GM23338 (cell line): ENCODE measurements around the gene TBC1D16. TPM values are rescaled to one million over a fixed set of nuclear protein-coding genes. Genes with fewer than 3 reads are reported as not detected.

Experiments used
- ATAC-seq: fragments of 200-7000 bp; cut with Tn5 transposase; 3 replicates; pipeline ENCODE4 v1.9.1; 2020
- DNase-seq: peaks from one replicate; pipeline ENCODE4 v3.0.0-alpha.2; 2015; ENCODE audit warnings: low spot score
- H2AFZ ChIP-seq: fragments of 200-600 bp; sonication (generic); 2 replicates; pipeline ENCODE4 v1.8.0; 2016; ENCODE audit warnings: antibody characterized with exemption, mild to moderate bottlenecking, moderate library complexity
- H3F3A ChIP-seq: fragments of 200-600 bp; sonication (generic); replicated peaks from 2 replicates; pipeline ENCODE4 v1.8.0; 2017; ENCODE audit warnings: antibody characterized with exemption, mixed run types, low read depth
- H3K27ac ChIP-seq: fragments of 200-600 bp; sonication (generic); 2 replicates; pipeline ENCODE4 v1.6.1; 2016; ENCODE audit warnings: low read depth
- H3K27me3 ChIP-seq: fragments of 200-600 bp; sonication (generic); 2 replicates; pipeline ENCODE4 v1.8.0; 2016; ENCODE audit warnings: mild to moderate bottlenecking, mixed run types, moderate library complexity; ENCODE audit not compliant: insufficient read depth
- H3K36me3 ChIP-seq: fragments of 200-600 bp; sonication (generic); 2 replicates; pipeline ENCODE4 v1.8.0; 2016; ENCODE audit warnings: mild to moderate bottlenecking; ENCODE audit not compliant: insufficient read depth
- H3K4me1 ChIP-seq: fragments of 200-600 bp; sonication (generic); 2 replicates; pipeline ENCODE4 v1.8.0; 2016; ENCODE audit warnings: mild to moderate bottlenecking, moderate library complexity; ENCODE audit not compliant: insufficient read depth
- H3K4me2 ChIP-seq: fragments of 200-600 bp; sonication (generic); 2 replicates; pipeline ENCODE4 v1.7.1; 2017; ENCODE audit warnings: mixed run types
- H3K4me3 ChIP-seq: fragments of 200-600 bp; sonication (generic); 2 replicates; pipeline ENCODE4 v1.6.1; 2016; ENCODE audit warnings: mixed run types
- H3K79me2 ChIP-seq: fragments of 200-600 bp; sonication (generic); replicated peaks from 2 replicates; pipeline ENCODE4 v1.8.0; 2017; ENCODE audit warnings: mild to moderate bottlenecking; ENCODE audit not compliant: insufficient read depth
- H3K9me2 ChIP-seq: fragments of 200-600 bp; sonication (generic); 2 replicates; pipeline ENCODE4 v1.8.0; 2017; ENCODE audit not compliant: insufficient read depth
- H4K20me1 ChIP-seq: fragments of 200-600 bp; sonication (generic); replicated peaks from 2 replicates; pipeline ENCODE4 v1.8.0; 2017; ENCODE audit warnings: mild to moderate bottlenecking; ENCODE audit not compliant: insufficient read depth
- H3K27ac Mint-ChIP-seq: 2 replicates; pipeline ENCODE4 v1.8.0; 2020; ENCODE audit warnings: inconsistent platforms, mild to moderate bottlenecking, moderate library complexity, mixed read lengths
- H3K27me3 Mint-ChIP-seq: 3 replicates; pipeline ENCODE4 v1.8.0; 2022; ENCODE audit warnings: low read depth, mild to moderate bottlenecking, moderate library complexity, mixed read lengths, inconsistent platforms; ENCODE audit not compliant: insufficient read depth, poor library complexity
- H3K36me3 Mint-ChIP-seq: 3 replicates; pipeline ENCODE4 v1.8.0; 2021; ENCODE audit warnings: low read depth, mild to moderate bottlenecking, inconsistent platforms, moderate library complexity, mixed read lengths
- H3K4me1 Mint-ChIP-seq: 3 replicates; pipeline ENCODE4 v1.8.0; 2020; ENCODE audit warnings: mild to moderate bottlenecking, inconsistent platforms, mixed read lengths
- H3K4me3 Mint-ChIP-seq: 3 replicates; pipeline ENCODE4 v1.8.0; 2021; ENCODE audit warnings: moderate library complexity, mild to moderate bottlenecking, inconsistent platforms, mixed read lengths
- H3K9me3 Mint-ChIP-seq: 3 replicates; pipeline ENCODE4 v1.8.0; 2020; ENCODE audit warnings: moderate library complexity, mild to moderate bottlenecking, inconsistent platforms, mixed read lengths
- CREB1 ChIP-seq: fragments of 250-450 bp; sonication (Bioruptor Pico); IDR thresholded peaks from 2 replicates; pipeline ENCODE4 v1.5.0; 2020; ENCODE audit warnings: low read depth, mild to moderate bottlenecking, moderate library complexity
- EZH2 ChIP-seq: fragments of 200-600 bp; sonication (generic); IDR thresholded peaks from one replicate; pipeline ENCODE4 v1.8.0; 2017; ENCODE audit warnings: antibody characterized with exemption, mild to moderate bottlenecking, low read depth; ENCODE audit not compliant: unreplicated experiment
- EZH2phosphoT487 ChIP-seq: fragments of 200-600 bp; sonication (generic); IDR thresholded peaks from one replicate; pipeline ENCODE4 v1.8.1; 2018; ENCODE audit warnings: antibody characterized with exemption; ENCODE audit not compliant: unreplicated experiment
- JUNB ChIP-seq: IDR thresholded peaks from one replicate; pipeline ENCODE4 v1.6.1; 2016; ENCODE audit warnings: antibody characterized with exemption; ENCODE audit not compliant: unreplicated experiment
- POLR2AphosphoS5 ChIP-seq: IDR thresholded peaks from 2 replicates; pipeline ENCODE4 v1.6.1; 2016; ENCODE audit warnings: antibody characterized with exemption, low read depth
- STAT1 ChIP-seq: IDR thresholded peaks from one replicate; pipeline ENCODE4 v1.6.1; 2016; ENCODE audit warnings: antibody characterized with exemption; ENCODE audit not compliant: unreplicated experiment
- ZNF114 ChIP-seq: fragments of 250-450 bp; sonication (Bioruptor Pico); IDR thresholded peaks from 2 replicates; pipeline ENCODE4 v1.5.0; 2020; ENCODE audit warnings: mild to moderate bottlenecking, moderate library complexity
- ZNF331 ChIP-seq: fragments of 250-450 bp; sonication (Bioruptor Pico); IDR thresholded peaks from 2 replicates; pipeline ENCODE4 v1.5.0; 2020; ENCODE audit warnings: low read depth, mild to moderate bottlenecking, moderate library complexity
- polyA plus RNA-seq: library from polyadenylated mRNA; unstranded; fragments of >200 nt; fragmentation: Nextera tagmentation; extraction: Ambion mirVana; gene quantifications from 2 replicates; pipeline ENCODE4 v1.2.1, GENCODE V29; 2016
- total RNA-seq: library from RNA; depleted of rRNA; stranded (reverse); fragments of >200 nt; shearing (Covaris generic); gene quantifications from 2 replicates; pipeline ENCODE4 v1.2.3, GENCODE V29; 2014
- TF ChIP-seq, protein P1 (sequence below), 2 experiments: fragments of 200-600 bp in 1 of 2; sonication (generic) in 1 of 2; conservative IDR thresholded peaks; 2 replicates each; pipeline versions ENCODE4 v1.5.1 to v1.6.1; 2016 to 2017; ENCODE audit warnings: antibody characterized with exemption in 2 of 2, low read depth in 2 of 2, mild to moderate bottlenecking in 2 of 2, moderate library complexity in 1 of 2
- TF ChIP-seq, protein P2 (sequence below): IDR thresholded peaks from 2 replicates; pipeline ENCODE4 v1.6.1; 2016; ENCODE audit warnings: antibody characterized with exemption
- TF ChIP-seq, protein P3 (sequence below): IDR thresholded peaks from one replicate; pipeline ENCODE4 v1.6.1; 2018; ENCODE audit warnings: antibody characterized with exemption; ENCODE audit not compliant: unreplicated experiment

The TBC1D16 gene
- total and polyA plus RNA-seq, 2 experiments from 2014 or later, result 16.7 to 104 TPM

DNA sequence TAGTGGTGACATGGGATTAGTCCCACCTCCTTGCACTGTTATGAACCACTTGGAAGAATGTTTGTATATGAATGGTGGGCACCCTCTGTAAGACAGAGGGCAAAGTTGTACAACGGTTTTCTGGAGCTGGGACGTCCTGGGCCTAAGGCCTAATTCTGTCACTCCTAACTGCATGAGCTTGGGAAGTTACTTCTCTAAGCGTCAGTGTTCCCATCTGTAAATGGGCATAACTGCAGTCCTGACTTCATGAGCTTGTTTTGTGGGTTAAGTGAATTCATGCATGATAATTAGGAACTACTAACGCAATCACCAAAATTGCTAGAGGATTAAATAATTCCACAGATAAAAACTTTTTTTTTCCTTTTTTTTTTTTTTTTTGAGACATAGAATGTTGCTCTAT lies 1.8 kb downstream of the TBC1D16 start (continued):
- TF ChIP-seq, protein P1, sequence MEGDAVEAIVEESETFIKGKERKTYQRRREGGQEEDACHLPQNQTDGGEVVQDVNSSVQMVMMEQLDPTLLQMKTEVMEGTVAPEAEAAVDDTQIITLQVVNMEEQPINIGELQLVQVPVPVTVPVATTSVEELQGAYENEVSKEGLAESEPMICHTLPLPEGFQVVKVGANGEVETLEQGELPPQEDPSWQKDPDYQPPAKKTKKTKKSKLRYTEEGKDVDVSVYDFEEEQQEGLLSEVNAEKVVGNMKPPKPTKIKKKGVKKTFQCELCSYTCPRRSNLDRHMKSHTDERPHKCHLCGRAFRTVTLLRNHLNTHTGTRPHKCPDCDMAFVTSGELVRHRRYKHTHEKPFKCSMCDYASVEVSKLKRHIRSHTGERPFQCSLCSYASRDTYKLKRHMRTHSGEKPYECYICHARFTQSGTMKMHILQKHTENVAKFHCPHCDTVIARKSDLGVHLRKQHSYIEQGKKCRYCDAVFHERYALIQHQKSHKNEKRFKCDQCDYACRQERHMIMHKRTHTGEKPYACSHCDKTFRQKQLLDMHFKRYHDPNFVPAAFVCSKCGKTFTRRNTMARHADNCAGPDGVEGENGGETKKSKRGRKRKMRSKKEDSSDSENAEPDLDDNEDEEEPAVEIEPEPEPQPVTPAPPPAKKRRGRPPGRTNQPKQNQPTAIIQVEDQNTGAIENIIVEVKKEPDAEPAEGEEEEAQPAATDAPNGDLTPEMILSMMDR (conservative IDR thresholded peaks at IDR 0.05; ENCODE audit: low read depth in 2 of 2), result no peak
- TF ChIP-seq JUNB (no peak), POLR2AphosphoS5 (no peak), EZH2phosphoT487 (no peak)
- TF ChIP-seq, protein P2, sequence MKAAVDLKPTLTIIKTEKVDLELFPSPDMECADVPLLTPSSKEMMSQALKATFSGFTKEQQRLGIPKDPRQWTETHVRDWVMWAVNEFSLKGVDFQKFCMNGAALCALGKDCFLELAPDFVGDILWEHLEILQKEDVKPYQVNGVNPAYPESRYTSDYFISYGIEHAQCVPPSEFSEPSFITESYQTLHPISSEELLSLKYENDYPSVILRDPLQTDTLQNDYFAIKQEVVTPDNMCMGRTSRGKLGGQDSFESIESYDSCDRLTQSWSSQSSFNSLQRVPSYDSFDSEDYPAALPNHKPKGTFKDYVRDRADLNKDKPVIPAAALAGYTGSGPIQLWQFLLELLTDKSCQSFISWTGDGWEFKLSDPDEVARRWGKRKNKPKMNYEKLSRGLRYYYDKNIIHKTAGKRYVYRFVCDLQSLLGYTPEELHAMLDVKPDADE, result no peak

DNA sequence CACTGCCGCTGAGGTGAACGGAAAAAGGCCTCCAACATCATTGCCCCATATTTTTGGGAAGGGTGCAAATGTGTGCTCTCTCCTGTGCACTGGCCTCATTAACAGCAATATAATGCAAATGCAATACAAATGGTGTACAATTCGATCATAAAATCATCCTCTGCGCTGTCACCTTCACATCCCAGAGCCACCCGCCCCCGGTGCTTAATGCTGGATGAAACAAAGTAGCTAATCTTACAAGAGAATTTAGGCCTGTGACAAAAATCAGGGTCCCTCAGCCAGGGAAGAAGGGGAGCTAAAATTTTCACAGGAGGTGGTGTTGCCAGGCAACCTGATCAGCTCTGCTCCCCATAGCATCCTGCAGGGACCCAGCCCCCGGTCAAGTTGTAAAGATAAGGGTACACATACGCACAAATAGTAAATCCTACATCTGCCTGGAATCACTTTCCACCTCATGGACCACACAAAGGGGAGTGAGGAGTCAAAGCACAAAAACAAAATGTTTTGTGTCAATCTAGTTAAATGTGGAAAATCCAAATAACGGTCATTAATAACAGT lies 3.0 kb downstream of the TBC1D16 start:
- H3K4me1 Mint-ChIP-seq, result peaks cover 50% of the 10 kb centered on the region
- TF ChIP-seq, protein P3, sequence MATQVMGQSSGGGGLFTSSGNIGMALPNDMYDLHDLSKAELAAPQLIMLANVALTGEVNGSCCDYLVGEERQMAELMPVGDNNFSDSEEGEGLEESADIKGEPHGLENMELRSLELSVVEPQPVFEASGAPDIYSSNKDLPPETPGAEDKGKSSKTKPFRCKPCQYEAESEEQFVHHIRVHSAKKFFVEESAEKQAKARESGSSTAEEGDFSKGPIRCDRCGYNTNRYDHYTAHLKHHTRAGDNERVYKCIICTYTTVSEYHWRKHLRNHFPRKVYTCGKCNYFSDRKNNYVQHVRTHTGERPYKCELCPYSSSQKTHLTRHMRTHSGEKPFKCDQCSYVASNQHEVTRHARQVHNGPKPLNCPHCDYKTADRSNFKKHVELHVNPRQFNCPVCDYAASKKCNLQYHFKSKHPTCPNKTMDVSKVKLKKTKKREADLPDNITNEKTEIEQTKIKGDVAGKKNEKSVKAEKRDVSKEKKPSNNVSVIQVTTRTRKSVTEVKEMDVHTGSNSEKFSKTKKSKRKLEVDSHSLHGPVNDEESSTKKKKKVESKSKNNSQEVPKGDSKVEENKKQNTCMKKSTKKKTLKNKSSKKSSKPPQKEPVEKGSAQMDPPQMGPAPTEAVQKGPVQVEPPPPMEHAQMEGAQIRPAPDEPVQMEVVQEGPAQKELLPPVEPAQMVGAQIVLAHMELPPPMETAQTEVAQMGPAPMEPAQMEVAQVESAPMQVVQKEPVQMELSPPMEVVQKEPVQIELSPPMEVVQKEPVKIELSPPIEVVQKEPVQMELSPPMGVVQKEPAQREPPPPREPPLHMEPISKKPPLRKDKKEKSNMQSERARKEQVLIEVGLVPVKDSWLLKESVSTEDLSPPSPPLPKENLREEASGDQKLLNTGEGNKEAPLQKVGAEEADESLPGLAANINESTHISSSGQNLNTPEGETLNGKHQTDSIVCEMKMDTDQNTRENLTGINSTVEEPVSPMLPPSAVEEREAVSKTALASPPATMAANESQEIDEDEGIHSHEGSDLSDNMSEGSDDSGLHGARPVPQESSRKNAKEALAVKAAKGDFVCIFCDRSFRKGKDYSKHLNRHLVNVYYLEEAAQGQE, result no peak
- TF ChIP-seq EZH2, result no peak
- TF ChIP-seq, protein P1 (conservative IDR thresholded peaks at IDR 0.05; ENCODE audit: low read depth in 2 of 2), result no peak
- TF ChIP-seq ZNF331 (CRISPR knock-in tag), result no peak
- no peak for TF ChIP-seq CREB1 (CRISPR knock-in tag)
- TF ChIP-seq ZNF114 (CRISPR knock-in tag), result no peak
- no peak for TF ChIP-seq JUNB
- TF ChIP-seq STAT1, result no peak
- no peak for TF ChIP-seq EZH2phosphoT487
- TF ChIP-seq, protein P2, result no peak
- no peak for TF ChIP-seq POLR2AphosphoS5

More for the DNA sequence above, 3.0 kb downstream of the TBC1D16 start:
- H3K27me3 Mint-ChIP-seq, result peaks cover 7% of the 10 kb centered on the region
- H3K9me3 Mint-ChIP-seq, result no peaks in the 10 kb centered on the region
- Histone ChIP-seq H3K79me2 (peaks cover 75% of the 10 kb centered on the region), H3F3A (0 out of 2 replicates have a peak, but pooled peaks cover 2% of the 10 kb centered on the region), H3K4me3 (no peak overlapping the region), H3K4me1 (peaks cover 31% of the 10 kb centered on the region; the same call in 1 of the 2 replicates), H3K9me2 (no peaks in the 10 kb centered on the region), H3K36me3 (peaks cover 2% of the 10 kb centered on the region; the same call in 1 of the 2 replicates), H3K27ac (no peak overlapping the region), H4K20me1 (peaks cover 66% of the 10 kb centered on the region), H3K4me2 (no peak overlapping the region), H3K27me3 (no peaks in the 10 kb centered on the region), H2AFZ (no peak overlapping the region)
- no peaks in the 10 kb centered on the region for H3K36me3 Mint-ChIP-seq
- DNase-seq (no peak), ATAC-seq (no peak)
- H3K27ac Mint-ChIP-seq, result no peak overlapping the region
- H3K4me3 Mint-ChIP-seq, result peak overlapping the region; percentile 26; the same call in 1 of the 3 replicates
